Measurements from ENCODE around the gene BCAS3. TPM values are rescaled to one million over a fixed set of nuclear protein-coding genes. Genes with fewer than 3 reads are reported as not detected.

The BCAS3 gene
- total RNA-seq, 1 experiment from 2014 or later = 26.3 TPM

GRCh38 chr17:61368049-61368831 lies 690.6 kb downstream of the BCAS3 start:
- Histone ChIP-seq H3K36me3 (ENCODE audit: control insufficient read depth in 1 of 2, insufficient read depth in 2 of 2, low read length in 2 of 2) (no peaks in the 10 kb centered on the region), H3K9ac (ENCODE audit: low read length) (no peak overlapping the region), H3K27me3 (ENCODE audit: insufficient read depth, low read length) (peaks cover 5% of the 10 kb centered on the region; the same call in 1 of the 2 replicates), H4K20me1 (ENCODE audit: insufficient read depth) (no peaks in the 10 kb centered on the region), H3K9me3 (ENCODE audit: control insufficient read depth in 1 of 2, insufficient read depth in 1 of 2, low read depth in 1 of 2, low read length in 2 of 2) (no peaks in the 10 kb centered on the region), H3K9me2 (ENCODE audit: insufficient read depth) (no peaks in the 10 kb centered on the region), H3K4me2 (ENCODE audit: low read length) (no peak overlapping the region), H2AFZ (ENCODE audit: low read depth, low read length, poor library complexity, severe bottlenecking) (no peak overlapping the region), H3K79me2 (ENCODE audit: insufficient read depth, low read length) (no peaks in the 10 kb centered on the region), H3K4me1 (ENCODE audit: control insufficient read depth in 1 of 2, insufficient read depth in 2 of 2, low read length in 2 of 2) (no peaks in the 10 kb centered on the region), H3K4me3 (replicated peaks in 1 of 2; ENCODE audit: low read depth in 1 of 2, low read length in 2 of 2) (no peak overlapping the region), H3K27ac (ENCODE audit: low read depth, low read length) (no peak overlapping the region; the same call in 1 of the 2 replicates)
- CTCF ChIA-PET = no interaction called here
- RAD21 ChIA-PET (ENCODE audit: low non-redundant PET in 1 of 2, low total read pairs in 2 of 2, uncharacterized antibody in 2 of 2, unreplicated experiment in 2 of 2) = no interaction called here
- intact Hi-C loops (cut with micrococcal nuclease) = no loop called here
- TF ChIP-seq FOSL1 (IDR thresholded peaks at IDR 0.05; ENCODE audit: low read depth) (no peak), REST (IDR thresholded peaks at IDR 0.05; ENCODE audit: low read depth) (no peak), YY1 (IDR thresholded peaks at IDR 0.05; ENCODE audit: extremely low read depth, insufficient replicate concordance, low read depth, low read length) (no peak), ZFX (IDR thresholded peaks at IDR 0.05) (no peak), POLR2AphosphoS5 (IDR thresholded peaks at IDR 0.05; ENCODE audit: low read depth, low read length) (no peak), SIN3A (IDR thresholded peaks at IDR 0.05; ENCODE audit: low read depth) (no peak), SP1 (IDR thresholded peaks at IDR 0.05; ENCODE audit: low read depth) (no peak), RAD21 (IDR thresholded peaks at IDR 0.05; ENCODE audit: low read depth) (no peak), MAX (IDR thresholded peaks at IDR 0.05) (no peak), ZBTB33 (IDR thresholded peaks at IDR 0.05; ENCODE audit: extremely low read depth, insufficient replicate concordance, low read length) (no peak), POLR2A (IDR thresholded peaks at IDR 0.05; ENCODE audit: borderline replicate concordance, extremely low read depth, insufficient read depth, insufficient read length) (no peak), ELF1 (IDR thresholded peaks at IDR 0.05; ENCODE audit: borderline replicate concordance, low read depth) (no peak), SRF (IDR thresholded peaks at IDR 0.05; ENCODE audit: low read depth) (no peak), CEBPB (IDR thresholded peaks at IDR 0.05; ENCODE audit: low read depth) (no peak), CBX3 (IDR thresholded peaks at IDR 0.05; ENCODE audit: low read depth) (no peak), EZH2phosphoT487 (IDR thresholded peaks at IDR 0.05; ENCODE audit: borderline replicate concordance) (no peak), TCF7L2 (IDR thresholded peaks at IDR 0.05; ENCODE audit: borderline replicate concordance, extremely low read depth, insufficient read depth, insufficient read length) (no peak), CTCF (IDR thresholded peaks at IDR 0.05 in 2 of 3, conservative IDR thresholded peaks at IDR 0.05 in 1 of 3; ENCODE audit: borderline replicate concordance in 1 of 3, insufficient read depth in 1 of 3, low read depth in 2 of 3, low read length in 2 of 3) (no peak), ATF3 (IDR thresholded peaks at IDR 0.05) (no peak)
- ATAC-seq (no peak), DNase-seq (ENCODE audit: low read depth, low spot score) (no peak)
- POLR2A ChIA-PET = no interaction called here
- no TSS peak for BruUV-seq (replicated peaks)

All from HCT116 (cell line).